Measurements from ENCODE around the gene ERP44.

Gene ERP44

DNA sequence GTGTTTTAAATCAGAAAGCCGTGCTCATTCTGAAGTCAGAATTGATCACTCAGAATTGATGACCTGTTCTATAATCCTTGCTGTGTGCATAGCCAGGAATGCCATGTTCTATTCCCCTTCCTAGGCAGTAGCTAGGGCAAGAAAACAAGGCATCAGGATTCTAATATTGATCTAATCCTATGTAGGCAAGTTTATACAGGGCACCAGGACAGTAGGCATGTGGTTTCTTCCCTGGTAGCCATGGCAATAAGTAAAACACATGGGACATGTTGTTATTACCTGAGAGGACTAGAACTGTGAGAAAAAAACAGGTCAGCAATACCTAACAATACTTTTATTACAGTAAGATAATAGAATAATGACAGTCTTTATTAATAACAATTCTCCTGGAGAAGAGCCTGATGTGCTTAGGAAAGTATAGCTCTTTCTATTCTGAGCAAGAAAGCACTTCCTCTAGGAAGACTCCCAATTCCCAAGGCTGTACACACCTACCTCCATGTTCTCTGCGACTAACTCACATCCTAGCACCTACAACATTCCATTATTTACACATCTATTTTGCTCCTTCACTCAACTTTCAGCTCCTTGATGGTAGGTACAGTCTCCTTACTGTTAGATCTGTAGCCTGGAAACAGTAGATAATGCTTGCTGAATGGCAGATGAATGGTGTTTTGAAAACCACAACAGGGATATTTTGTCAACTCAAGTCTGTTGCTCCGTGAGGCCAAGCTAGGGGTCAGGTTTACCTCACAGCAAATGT is 121.6 kb downstream of the ERP44 start:
- no peaks in the 10 kb centered on the region for H3K36me3 ChIP-seq (ENCODE audit: insufficient read depth)
- no peaks in the 10 kb centered on the region for H3K79me2 ChIP-seq (ENCODE audit: insufficient read depth, low read depth)
- no peak overlapping the region for H3K27ac ChIP-seq
- H3K4me2 ChIP-seq = no peak overlapping the region
- H3K4me1 ChIP-seq (ENCODE audit: low read depth, poor library complexity, severe bottlenecking) = no peaks in the 10 kb centered on the region
- H4K20me1 ChIP-seq (ENCODE audit: insufficient read depth) = no peaks in the 10 kb centered on the region
- H3K27me3 ChIP-seq (ENCODE audit: insufficient read depth, low read depth) = no peaks in the 10 kb centered on the region
- TF ChIP-seq CTCF (conservative IDR thresholded peaks at IDR 0.05; ENCODE audit: low read depth, low read length) = no peak
- H3K9ac ChIP-seq = no peak overlapping the region
- no peak overlapping the region for H3K4me3 ChIP-seq (IDR thresholded peaks at IDR 0.05; ENCODE audit: insufficient read depth, low read depth, low read length)
- no peak overlapping the region for H2AFZ ChIP-seq (ENCODE audit: low read depth)

GRCh38 chr9:99973455-99973854 is 125.3 kb downstream of the ERP44 start:
- Histone ChIP-seq H3K27ac (no peak overlapping the region), H3K9ac (no peak overlapping the region), H3K36me3 (ENCODE audit: insufficient read depth) (no peaks in the 10 kb centered on the region), H3K4me2 (no peak overlapping the region), H3K27me3 (ENCODE audit: insufficient read depth, low read depth) (no peaks in the 10 kb centered on the region), H2AFZ (ENCODE audit: low read depth) (no peak overlapping the region), H3K79me2 (ENCODE audit: insufficient read depth, low read depth) (no peaks in the 10 kb centered on the region), H3K4me3 (IDR thresholded peaks at IDR 0.05; ENCODE audit: insufficient read depth, low read depth, low read length) (no peak overlapping the region), H3K4me1 (ENCODE audit: low read depth, poor library complexity, severe bottlenecking) (no peaks in the 10 kb centered on the region), H4K20me1 (ENCODE audit: insufficient read depth) (no peaks in the 10 kb centered on the region)
- no peak for TF ChIP-seq CTCF (conservative IDR thresholded peaks at IDR 0.05; ENCODE audit: low read depth, low read length)

DNA sequence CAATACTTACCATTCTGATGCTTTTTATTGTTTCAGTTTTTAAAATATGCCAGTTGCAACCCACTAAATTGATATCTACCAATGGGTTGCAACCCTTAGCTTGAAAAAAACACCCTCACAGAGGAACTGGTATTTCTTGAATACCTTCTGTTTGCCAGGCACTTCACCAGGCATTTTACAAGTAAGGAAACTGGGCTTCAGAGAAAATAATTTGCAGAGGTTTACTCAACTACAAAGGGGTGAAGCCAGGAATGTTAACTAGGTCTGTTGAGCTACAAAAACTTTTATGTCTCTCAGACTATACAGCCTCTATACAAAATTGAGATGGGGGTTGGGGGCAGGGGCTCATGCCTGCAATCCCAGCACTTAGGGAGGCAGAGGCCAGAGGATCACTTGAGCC is 127.4 kb downstream of the ERP44 start:
- H3K27ac ChIP-seq = no peak overlapping the region

DNA sequence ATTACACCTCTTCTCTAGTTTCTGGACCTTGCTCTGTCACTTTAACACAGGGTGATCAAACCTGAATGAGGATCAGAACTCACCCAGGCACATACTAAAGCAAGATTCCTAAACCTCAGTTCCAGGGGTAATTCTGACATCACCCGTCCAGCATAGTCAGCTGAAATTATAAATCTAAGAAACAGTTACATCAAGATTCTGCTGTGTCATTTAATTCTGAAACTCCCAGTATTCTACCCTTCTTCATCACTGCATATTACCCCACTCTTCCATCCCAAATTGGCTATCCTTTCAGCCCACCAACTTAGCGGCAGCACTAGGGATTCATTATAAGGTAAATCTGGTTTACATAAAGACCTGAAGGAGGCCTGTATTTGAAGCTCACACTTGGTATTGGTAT is 128.3 kb downstream of the ERP44 start:
- no peaks in the 10 kb centered on the region for H3K36me3 ChIP-seq (ENCODE audit: insufficient read depth)
- no peak overlapping the region for H3K4me2 ChIP-seq
- no peaks in the 10 kb centered on the region for H3K27me3 ChIP-seq (ENCODE audit: insufficient read depth, low read depth)
- no peaks in the 10 kb centered on the region for H3K79me2 ChIP-seq (ENCODE audit: insufficient read depth, low read depth)
- H3K9ac ChIP-seq = no peak overlapping the region
- no peaks in the 10 kb centered on the region for H3K4me1 ChIP-seq (ENCODE audit: low read depth, poor library complexity, severe bottlenecking)
- H3K27ac ChIP-seq = no peak overlapping the region
- no peak overlapping the region for H2AFZ ChIP-seq (ENCODE audit: low read depth)
- no peak overlapping the region for H3K4me3 ChIP-seq (IDR thresholded peaks at IDR 0.05; ENCODE audit: insufficient read depth, low read depth, low read length)
- no peaks in the 10 kb centered on the region for H4K20me1 ChIP-seq (ENCODE audit: insufficient read depth)
- no peak for TF ChIP-seq CTCF (conservative IDR thresholded peaks at IDR 0.05; ENCODE audit: low read depth, low read length)

More for the DNA sequence above, 127.4 kb downstream of the ERP44 start:
- no peak overlapping the region for H3K4me3 ChIP-seq (IDR thresholded peaks at IDR 0.05; ENCODE audit: insufficient read depth, low read depth, low read length)
- H3K4me2 ChIP-seq = no peak overlapping the region
- H3K27me3 ChIP-seq (ENCODE audit: insufficient read depth, low read depth) = no peaks in the 10 kb centered on the region
- H3K36me3 ChIP-seq (ENCODE audit: insufficient read depth) = no peaks in the 10 kb centered on the region
- no peak overlapping the region for H3K9ac ChIP-seq
- H4K20me1 ChIP-seq (ENCODE audit: insufficient read depth) = no peaks in the 10 kb centered on the region
- H3K79me2 ChIP-seq (ENCODE audit: insufficient read depth, low read depth) = no peaks in the 10 kb centered on the region
- no peak for TF ChIP-seq CTCF (conservative IDR thresholded peaks at IDR 0.05; ENCODE audit: low read depth, low read length)
- no peaks in the 10 kb centered on the region for H3K4me1 ChIP-seq (ENCODE audit: low read depth, poor library complexity, severe bottlenecking)
- H2AFZ ChIP-seq (ENCODE audit: low read depth) = no peak overlapping the region
